ENCODE measurements around the gene NHSL2.
A peak's percentile ranks its signal among the peaks of the same experiment; 100 is the strongest.
"Not testable (repeated sequence)": the region's sequence is repeated elsewhere in the genome, so short reads cannot be mapped to it uniquely, and the experiment has no call there.

Gene NHSL2

GRCh38 chrX:71955530-71956120 is 45.0 kb downstream of the NHSL2 start:
- H3K4me3 ChIP-seq (ENCODE audit: low read length), result no peak overlapping the region
- peaks cover 11% of the 10 kb centered on the region for H3K4me1 ChIP-seq (ENCODE audit: control insufficient read depth, insufficient read depth, low read length)
- H3K27ac ChIP-seq (ENCODE audit: low read depth, low read length), result no peak overlapping the region
- no peaks in the 10 kb centered on the region for H3K36me3 ChIP-seq (ENCODE audit: control insufficient read depth, insufficient read depth, low read length)
- H3K27me3 ChIP-seq (ENCODE audit: control insufficient read depth, insufficient read depth, low read length), result peaks cover 2% of the 10 kb centered on the region
- no peak overlapping the region for H3K9ac ChIP-seq (ENCODE audit: low read length)

- Histone ChIP-seq H3K27me3 (ENCODE audit: control insufficient read depth, insufficient read depth, low read length) (peaks cover 2% of the 10 kb centered on the region), H3K4me1 (ENCODE audit: control insufficient read depth, insufficient read depth, low read length) (peaks cover 11% of the 10 kb centered on the region), H3K9ac (ENCODE audit: low read length) (no peak overlapping the region), H3K36me3 (ENCODE audit: control insufficient read depth, insufficient read depth, low read length) (no peaks in the 10 kb centered on the region), H3K4me3 (ENCODE audit: low read length) (no peak overlapping the region), H3K27ac (ENCODE audit: low read depth, low read length) (no peak overlapping the region)
Observed at GRCh38 chrX:71958281-71958675, 47.6 kb downstream of the NHSL2 start.

- H3K27ac ChIP-seq (ENCODE audit: low read depth, low read length); H3K27me3 ChIP-seq (ENCODE audit: control insufficient read depth, insufficient read depth, low read length); H3K36me3 ChIP-seq (ENCODE audit: control insufficient read depth, insufficient read depth, low read length); H3K9ac ChIP-seq (ENCODE audit: low read length); H3K4me1 ChIP-seq (ENCODE audit: control insufficient read depth, insufficient read depth, low read length); H3K4me3 ChIP-seq (ENCODE audit: low read length): not testable (repeated sequence)
Observed at GRCh38 chrX:71964184-71964583, 53.5 kb downstream of the NHSL2 start.

GRCh38 chrX:71974916-71975315 is 64.3 kb downstream of the NHSL2 start:
- Histone ChIP-seq H3K4me3 (ENCODE audit: low read length) (no peak overlapping the region), H3K4me1 (ENCODE audit: control insufficient read depth, insufficient read depth, low read length) (no peaks in the 10 kb centered on the region), H3K36me3 (ENCODE audit: control insufficient read depth, insufficient read depth, low read length) (no peaks in the 10 kb centered on the region), H3K27me3 (ENCODE audit: control insufficient read depth, insufficient read depth, low read length) (no peaks in the 10 kb centered on the region), H3K27ac (ENCODE audit: low read depth, low read length) (no peak overlapping the region), H3K9ac (ENCODE audit: low read length) (no peak overlapping the region)

- Histone ChIP-seq H3K36me3 (ENCODE audit: control insufficient read depth, insufficient read depth, low read length) (no peaks in the 10 kb centered on the region), H3K27ac (ENCODE audit: low read depth, low read length) (no peak overlapping the region), H3K4me1 (ENCODE audit: control insufficient read depth, insufficient read depth, low read length) (no peaks in the 10 kb centered on the region), H3K9ac (ENCODE audit: low read length) (no peak overlapping the region), H3K4me3 (ENCODE audit: low read length) (no peak overlapping the region), H3K27me3 (ENCODE audit: control insufficient read depth, insufficient read depth, low read length) (no peaks in the 10 kb centered on the region)
Observed at GRCh38 chrX:71976753-71977152, 66.1 kb downstream of the NHSL2 start.

GRCh38 chrX:71978164-71978563 is 67.5 kb downstream of the NHSL2 start:
- no peaks in the 10 kb centered on the region for H3K36me3 ChIP-seq (ENCODE audit: control insufficient read depth, insufficient read depth, low read length)
- H3K9ac ChIP-seq (ENCODE audit: low read length), result no peak overlapping the region
- H3K4me3 ChIP-seq (ENCODE audit: low read length), result no peak overlapping the region
- no peak overlapping the region for H3K27ac ChIP-seq (ENCODE audit: low read depth, low read length)
- H3K4me1 ChIP-seq (ENCODE audit: control insufficient read depth, insufficient read depth, low read length), result no peaks in the 10 kb centered on the region
- no peaks in the 10 kb centered on the region for H3K27me3 ChIP-seq (ENCODE audit: control insufficient read depth, insufficient read depth, low read length)

- no peaks in the 10 kb centered on the region for H3K4me1 ChIP-seq (ENCODE audit: control insufficient read depth, insufficient read depth, low read length)
- no peaks in the 10 kb centered on the region for H3K36me3 ChIP-seq (ENCODE audit: control insufficient read depth, insufficient read depth, low read length)
- no peaks in the 10 kb centered on the region for H3K27me3 ChIP-seq (ENCODE audit: control insufficient read depth, insufficient read depth, low read length)
- H3K4me3 ChIP-seq (ENCODE audit: low read length), result no peak overlapping the region
- H3K9ac ChIP-seq (ENCODE audit: low read length), result no peak overlapping the region
- no peak overlapping the region for H3K27ac ChIP-seq (ENCODE audit: low read depth, low read length)
Observed at GRCh38 chrX:71989768-71990426, 79.3 kb downstream of the NHSL2 start.

- Histone ChIP-seq H3K36me3 (ENCODE audit: control insufficient read depth, insufficient read depth, low read length) (no peaks in the 10 kb centered on the region), H3K9ac (ENCODE audit: low read length) (no peak overlapping the region), H3K4me1 (ENCODE audit: control insufficient read depth, insufficient read depth, low read length) (no peaks in the 10 kb centered on the region), H3K27me3 (ENCODE audit: control insufficient read depth, insufficient read depth, low read length) (peaks cover 2% of the 10 kb centered on the region), H3K27ac (ENCODE audit: low read depth, low read length) (no peak overlapping the region), H3K4me3 (ENCODE audit: low read length) (no peak overlapping the region)
Observed at GRCh38 chrX:71990518-71990917, 79.9 kb downstream of the NHSL2 start.

- Histone ChIP-seq H3K4me3 (ENCODE audit: low read length) (no peak overlapping the region), H3K27me3 (ENCODE audit: control insufficient read depth, insufficient read depth, low read length) (peaks cover 2% of the 10 kb centered on the region), H3K36me3 (ENCODE audit: control insufficient read depth, insufficient read depth, low read length) (no peaks in the 10 kb centered on the region), H3K4me1 (ENCODE audit: control insufficient read depth, insufficient read depth, low read length) (no peaks in the 10 kb centered on the region), H3K9ac (ENCODE audit: low read length) (no peak overlapping the region), H3K27ac (ENCODE audit: low read depth, low read length) (peak overlapping the region; percentile 40)
Observed at GRCh38 chrX:71991164-71991563, 80.5 kb downstream of the NHSL2 start.

- Histone ChIP-seq H3K27me3 (ENCODE audit: control insufficient read depth, insufficient read depth, low read length) (peaks cover 2% of the 10 kb centered on the region), H3K9ac (ENCODE audit: low read length) (no peak overlapping the region), H3K4me1 (ENCODE audit: control insufficient read depth, insufficient read depth, low read length) (no peaks in the 10 kb centered on the region), H3K4me3 (ENCODE audit: low read length) (no peak overlapping the region), H3K27ac (ENCODE audit: low read depth, low read length) (no peak overlapping the region), H3K36me3 (ENCODE audit: control insufficient read depth, insufficient read depth, low read length) (no peaks in the 10 kb centered on the region)
Observed at GRCh38 chrX:71992711-71993110, 82.1 kb downstream of the NHSL2 start.

- H3K36me3 ChIP-seq (ENCODE audit: control insufficient read depth, insufficient read depth, low read length), result no peaks in the 10 kb centered on the region
- H3K4me1 ChIP-seq (ENCODE audit: control insufficient read depth, insufficient read depth, low read length), result no peaks in the 10 kb centered on the region
- no peak overlapping the region for H3K27ac ChIP-seq (ENCODE audit: low read depth, low read length)
- no peak overlapping the region for H3K9ac ChIP-seq (ENCODE audit: low read length)
- peaks cover 2% of the 10 kb centered on the region for H3K27me3 ChIP-seq (ENCODE audit: control insufficient read depth, insufficient read depth, low read length)
- H3K4me3 ChIP-seq (ENCODE audit: low read length), result no peak overlapping the region
Observed at GRCh38 chrX:71993371-71993770, 82.7 kb downstream of the NHSL2 start.

- H3K4me3 ChIP-seq (ENCODE audit: low read length), result no peak overlapping the region
- peaks cover 2% of the 10 kb centered on the region for H3K27me3 ChIP-seq (ENCODE audit: control insufficient read depth, insufficient read depth, low read length)
- H3K36me3 ChIP-seq (ENCODE audit: control insufficient read depth, insufficient read depth, low read length), result no peaks in the 10 kb centered on the region
- no peak overlapping the region for H3K27ac ChIP-seq (ENCODE audit: low read depth, low read length)
- no peak overlapping the region for H3K9ac ChIP-seq (ENCODE audit: low read length)
- no peaks in the 10 kb centered on the region for H3K4me1 ChIP-seq (ENCODE audit: control insufficient read depth, insufficient read depth, low read length)
Observed at GRCh38 chrX:71994601-71995000, 84.0 kb downstream of the NHSL2 start.

GRCh38 chrX:71995122-71995521 is 84.5 kb downstream of the NHSL2 start:
- Histone ChIP-seq H3K4me1 (ENCODE audit: control insufficient read depth, insufficient read depth, low read length) (no peaks in the 10 kb centered on the region), H3K9ac (ENCODE audit: low read length) (no peak overlapping the region), H3K27ac (ENCODE audit: low read depth, low read length) (no peak overlapping the region), H3K36me3 (ENCODE audit: control insufficient read depth, insufficient read depth, low read length) (no peaks in the 10 kb centered on the region), H3K4me3 (ENCODE audit: low read length) (no peak overlapping the region), H3K27me3 (ENCODE audit: control insufficient read depth, insufficient read depth, low read length) (peaks cover 2% of the 10 kb centered on the region)

Data from rectal smooth muscle tissue (tissue), 1 donor.